ENCODE results near the gene RNF157.

RNF157 gene

DNA sequence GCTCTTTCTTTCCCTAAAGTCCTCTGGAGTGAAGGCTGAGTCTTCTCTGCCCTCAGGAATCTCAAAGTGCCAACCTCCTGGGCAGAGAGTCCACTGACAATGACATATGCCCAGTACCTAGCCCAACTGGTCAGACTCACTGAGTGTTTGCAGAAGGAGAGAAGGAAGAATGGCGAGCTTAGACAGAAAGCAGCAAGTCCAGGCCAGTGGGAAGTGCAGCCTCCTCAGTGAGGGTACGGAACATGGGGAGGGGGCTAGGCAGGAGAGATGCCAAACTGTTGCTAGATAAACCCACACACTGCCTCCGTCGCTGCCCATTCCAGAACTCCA is 137.4 kb downstream of the RNF157 start:
- no peak for DNase-seq (ENCODE audit: extremely low read depth in 1 of 2, low read depth in 1 of 2)

DNA sequence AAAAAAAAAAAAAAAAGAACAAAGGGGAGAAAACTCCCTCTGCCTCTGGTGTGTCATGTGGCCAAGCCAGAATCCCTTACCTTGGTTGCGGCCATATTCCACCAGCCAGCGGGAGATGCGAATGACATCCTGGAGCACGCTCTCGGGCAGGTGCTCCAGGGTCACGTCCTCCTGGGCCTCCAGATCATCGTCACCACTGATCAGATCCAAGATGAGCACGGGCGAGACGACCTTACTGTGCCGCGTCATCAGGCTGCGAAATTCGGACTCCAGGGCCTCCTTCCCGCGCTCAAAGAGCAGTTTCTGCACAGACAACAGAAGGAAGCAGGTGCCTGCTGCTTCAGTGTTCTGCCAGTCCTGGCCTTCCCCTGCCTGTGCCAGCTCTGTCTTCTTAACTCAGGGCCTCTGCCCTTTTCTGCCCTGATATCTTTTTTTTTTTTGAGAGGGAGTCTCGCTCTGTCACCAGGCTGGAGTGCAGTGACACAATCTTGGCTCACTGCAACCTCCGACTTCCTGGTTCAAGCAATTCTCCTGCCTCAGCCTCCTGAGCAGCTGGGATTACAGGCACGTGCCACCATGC is 142.5 kb downstream of the RNF157 start:
- no peak for DNase-seq (ENCODE audit: extremely low read depth in 1 of 2, low read depth in 1 of 2)

DNA sequence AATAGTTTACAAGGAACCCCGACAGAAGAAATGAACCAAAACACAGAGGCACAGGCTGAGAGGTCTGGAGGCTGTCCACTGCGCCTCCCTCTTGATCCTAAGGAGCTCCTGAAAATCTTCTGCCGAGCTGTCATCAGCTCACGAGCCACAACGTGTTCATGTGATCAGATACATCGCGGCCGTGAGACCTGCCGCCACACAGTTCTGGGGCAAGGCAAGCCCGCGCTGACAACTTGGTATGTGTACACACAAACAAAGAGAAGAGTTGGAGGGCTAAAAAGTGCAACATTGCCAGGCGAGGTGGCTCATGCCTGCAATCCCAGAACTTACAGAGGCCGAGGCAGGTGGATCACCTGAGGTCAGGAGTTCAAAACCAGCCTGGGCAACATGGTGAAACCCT is 144.3 kb downstream of the RNF157 start:
- DNase-seq (ENCODE audit: extremely low read depth in 1 of 2, low read depth in 1 of 2): no peak

GRCh38 chr17:76094046-76094445 is 146.2 kb downstream of the RNF157 start:
- DNase-seq (ENCODE audit: extremely low read depth in 1 of 2, low read depth in 1 of 2): no peak

DNA sequence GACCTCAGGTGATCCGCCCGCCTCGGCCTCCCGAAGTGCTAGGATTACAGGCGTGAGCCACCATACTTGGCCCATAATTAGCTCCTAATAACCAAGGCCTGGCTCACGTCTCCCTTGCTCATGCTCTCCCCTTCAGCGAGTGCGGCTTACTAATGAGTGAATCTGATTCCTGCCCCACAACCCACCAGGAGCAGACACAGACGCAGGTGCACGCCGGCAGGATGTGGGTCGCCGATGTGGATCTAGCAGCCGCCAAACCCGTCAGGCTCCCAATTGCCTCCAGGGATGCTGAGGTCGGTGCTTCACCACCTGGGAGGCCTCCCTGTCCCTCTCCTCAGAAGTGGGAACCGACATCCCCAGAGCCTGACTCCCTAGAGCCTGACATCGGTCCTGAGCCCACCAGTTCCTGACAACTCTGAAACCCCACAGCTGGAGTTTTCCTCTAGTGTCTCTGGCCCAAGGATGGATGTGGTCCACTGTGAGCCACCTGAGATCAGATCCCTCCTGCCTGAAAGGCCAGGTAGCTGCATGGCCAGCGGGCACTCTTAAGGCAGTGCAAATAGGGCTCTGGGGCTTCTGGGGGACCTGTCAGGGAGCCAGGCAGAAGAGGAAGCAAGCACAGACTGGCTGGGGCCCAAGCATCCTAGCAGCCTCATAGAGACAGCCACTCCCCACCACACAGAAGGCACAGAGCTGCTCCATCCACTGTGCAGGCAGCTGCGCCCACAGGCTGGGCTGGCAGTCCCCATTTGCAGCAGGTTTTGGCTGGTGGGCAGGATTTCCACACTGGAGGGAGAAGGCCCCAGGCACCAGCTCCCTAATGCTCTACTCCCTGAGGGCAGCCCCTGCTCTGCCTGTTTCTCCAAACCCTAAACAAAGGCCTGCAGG is 147.5 kb downstream of the RNF157 start:
- DNase-seq (ENCODE audit: extremely low read depth in 1 of 2, low read depth in 1 of 2): no peak

Data from activated CD8-positive, alpha-beta memory T cell treated with anti-CD3 and anti-CD28 coated beads for 1 hour (primary cell).